Measurements from ENCODE around the gene P2RX6. TPM values are rescaled to one million over a fixed set of nuclear protein-coding genes. Genes with fewer than 3 reads are reported as not detected.

The P2RX6 gene
- total and polyA plus RNA-seq, 2 of the 4 experiments (the other 2 are of a cell fraction) = 0.90 to 1.6 TPM

DNA sequence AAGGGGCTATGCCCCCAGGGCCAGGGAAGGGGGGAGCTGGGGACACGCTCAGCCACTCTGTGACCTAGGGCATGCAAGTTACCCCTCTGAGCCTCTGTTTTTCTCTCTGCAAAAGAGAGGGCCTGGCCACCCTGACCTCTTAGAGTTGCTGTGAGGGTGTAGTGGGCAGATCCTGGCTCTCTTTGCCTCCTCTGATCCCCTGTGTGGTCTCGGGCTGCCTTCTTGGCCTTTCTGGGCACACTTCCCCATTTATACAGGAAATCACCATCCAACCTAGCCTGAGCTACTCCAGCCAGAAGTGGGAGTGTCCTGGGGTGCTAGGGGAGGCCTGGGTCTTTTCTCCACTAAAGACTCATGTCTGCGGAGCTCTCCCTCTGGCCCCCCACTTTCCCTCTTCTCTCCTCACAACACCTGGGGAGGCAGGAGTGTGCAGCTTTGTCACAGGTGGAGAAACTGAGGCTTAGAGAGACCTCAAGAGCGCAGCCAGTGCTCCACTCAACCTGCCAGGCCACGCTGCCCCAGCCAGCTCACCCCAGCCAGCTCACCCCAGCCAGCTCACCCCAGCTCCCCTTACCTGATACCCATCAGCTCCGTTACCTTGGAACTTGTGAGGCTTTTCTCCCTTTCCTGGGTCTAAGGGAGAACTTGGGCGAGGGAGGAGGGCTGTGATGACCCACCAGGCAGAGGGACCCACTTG is 46.5 kb upstream of the P2RX6 start:
- Histone ChIP-seq H3K9me3 (ENCODE audit: control insufficient read depth, insufficient read depth, low read length) (no peaks in the 10 kb centered on the region), H2AK9ac (replicated peaks; ENCODE audit: low read depth, low read length, poor library complexity) (no peak overlapping the region), H3K23ac (ENCODE audit: low read depth, low read length) (no peak overlapping the region), H3K56ac (ENCODE audit: extremely low read depth, insufficient read depth, low read length) (no peak overlapping the region), H3K14ac (replicated peaks; ENCODE audit: low read depth, low read length) (no peak overlapping the region), H4K20me1 (ENCODE audit: insufficient read depth, low read length) (no peaks in the 10 kb centered on the region), H4K5ac (ENCODE audit: low read depth, low read length) (no peak overlapping the region), H2BK5ac (ENCODE audit: low read depth, low read length, poor library complexity, severe bottlenecking) (no peak overlapping the region), H2AK5ac (ENCODE audit: low read depth, low read length) (no peak overlapping the region), H3K4me3 (ENCODE audit: insufficient read depth, low read depth, low read length) (no peak overlapping the region), H3K4ac (ENCODE audit: low read depth, low read length) (no peak overlapping the region), H3K27ac (ENCODE audit: insufficient read depth, low read length) (no peak overlapping the region), H3K27me3 (ENCODE audit: control insufficient read depth, insufficient read depth, low read length) (peaks cover 37% of the 10 kb centered on the region), H3K18ac (ENCODE audit: low read depth, low read length) (no peak overlapping the region), H3K4me1 (ENCODE audit: control insufficient read depth, insufficient read depth, low read length) (no peaks in the 10 kb centered on the region), H3K4me2 (ENCODE audit: low read depth, low read length) (no peak overlapping the region), H3K9me1 (ENCODE audit: insufficient read depth, low read length) (no peaks in the 10 kb centered on the region), H3K36me3 (ENCODE audit: control insufficient read depth, insufficient read depth, low read length) (no peaks in the 10 kb centered on the region), H2BK15ac (ENCODE audit: low read depth, low read length) (no peak overlapping the region), H2AFZ (replicated peaks; ENCODE audit: low read length, poor library complexity) (peak overlapping the region; percentile 27), H2BK20ac (ENCODE audit: low read depth, low read length) (no peak overlapping the region), H2BK120ac (ENCODE audit: low read depth, low read length) (no peak overlapping the region), H3K9ac (ENCODE audit: low read depth, low read length) (no peak overlapping the region), H4K91ac (ENCODE audit: insufficient read depth, low read depth, low read length) (no peak overlapping the region), H4K8ac (ENCODE audit: low read depth in 2 of 2, low read length in 2 of 2) (no peak overlapping the region), H3K79me1 (ENCODE audit: low read depth in 1 of 2, low read length in 2 of 2) (no peaks in the 10 kb centered on the region)
- intact Hi-C loops (cut with micrococcal nuclease) (no loop called here), in situ Hi-C loops (cut with MboI; ENCODE audit: low sequenced_read_pairs) (no loop called here), dilution Hi-C loops (cut with HindIII; ENCODE audit: low sequenced_read_pairs, unreplicated experiment) (no loop called here)
- BruUV-seq (replicated peaks) = no TSS peak
- DNase-seq = no peak
- ChIA-PET POLR2A (ENCODE audit: unreplicated experiment) (no interaction called here), CTCF (no interaction called here)
- ATAC-seq (ENCODE audit: low read depth) = no peak
- TF ChIP-seq CEBPB (IDR thresholded peaks at IDR 0.05; ENCODE audit: low read depth, low read length) (no peak), USF2 (IDR thresholded peaks at IDR 0.05; ENCODE audit: low read depth, low read length) (no peak), RCOR1 (IDR thresholded peaks at IDR 0.05; ENCODE audit: insufficient replicate concordance, low read length) (no peak), POLR2A (IDR thresholded peaks at IDR 0.05; ENCODE audit: low read depth, low read length) (no peak), RFX5 (IDR thresholded peaks at IDR 0.05; ENCODE audit: low read depth, low read length) (no peak), CHD1 (IDR thresholded peaks at IDR 0.05; ENCODE audit: low read depth, low read length) (no peak)
- WGBS, 2 experiments (ENCODE audit: extremely low coverage in 2 of 2, insufficient read length in 1 of 2) = 100% methylated on average over 1 of the region's 7 CpGs; no CpG with 5 or more reads in 1 of the 2 experiments
